Left colon (tissue), 2 donors: Measurements from ENCODE around the gene NMNAT1. TPM values are rescaled to one million over a fixed set of nuclear protein-coding genes. Genes with fewer than 3 reads are reported as not detected.

Source experiments
- microRNA-seq, 2 donors: library from miRNA; unstranded; fragments of <30 nt; microRNA quantifications; one replicate each; pipeline versions ENCODE4 v1.1.0 to v1.2.0, GENCODE V29; 2020
- total RNA-seq, 2 donors: library from RNA; stranded (reverse); fragmentation: NEBNext Ultra II Directional; extraction: Animal tissue kit (Norgen Biotek cat#: 25700); gene quantifications; one replicate each; pipeline ENCODE4 v1.2.1, GENCODE V29; 2021
- donor health status: DM: no; HTN: no; CAD: no.
- donor health status: DM: yes; HTN: yes; CAD: no.

NMNAT1 gene
- total RNA-seq, 2 donors from 2014 or later: 23.3 to 25.5 TPM

Small RNA genes within 50 kb of the gene (microRNA-seq; reads per million reads assigned to microRNA genes)
- gene MIR5697: 0.53 to 2.7 reads per million in 2 donors

Other genes starting within 250 kb of the NMNAT1 start
- 100 to 1,000 TPM; 235 to 251 TPM for gene CLSTN1, start 119.5 kb upstream of the NMNAT1 start, total RNA-seq
- gene CTNNBIP1, start 33.2 kb upstream of the NMNAT1 start, total RNA-seq: 10 to 100 TPM; 25.7 to 30.9 TPM
- gene LZIC, start 84 bp upstream of the NMNAT1 start, total RNA-seq: 10 to 100 TPM; 45.9 to 49.6 TPM
- 1 to 10 TPM; 2.1 to 2.4 TPM for gene RBP7, start 53.8 kb downstream of the NMNAT1 start, total RNA-seq
- gene UBE4B, start 89.5 kb downstream of the NMNAT1 start, total RNA-seq: 10 to 100 TPM; 32.3 to 36.5 TPM